Measurements from ENCODE around the gene ZSWIM1.
"Not testable (repeated sequence)": the region's sequence is repeated elsewhere in the genome, so short reads cannot be mapped to it uniquely, and the experiment has no call there.

ZSWIM1 gene

GRCh38 chr20:45890077-45890984, 9.3 kb downstream of the ZSWIM1 start:
- DNase-seq = no peak

GRCh38 chr20:45890985-45891983, 10.3 kb downstream of the ZSWIM1 start, which contains the start of the genes CTSA and NEURL2:
Gene CTSA, plus strand, starts transcription at chr20:45891335. Its CDS starts 234 bp downstream, at chr20:45891569.
Gene NEURL2, minus strand, starts transcription at chr20:45891208. Its CDS starts 217 bp downstream, at chr20:45890991.
- DNase-seq = peak; percentile 73

GRCh38 chr20:45892049-45892825, 11.2 kb downstream of the ZSWIM1 start:
- DNase-seq = no peak

GRCh38 chr20:45892828-45893500, 11.9 kb downstream of the ZSWIM1 start:
- no peak for DNase-seq

GRCh38 chr20:45893831-45894230, 12.8 kb downstream of the ZSWIM1 start:
- no peak for DNase-seq

- no peak for DNase-seq
Observed at GRCh38 chr20:45894797-45895196, 13.8 kb downstream of the ZSWIM1 start.

- no peak for DNase-seq
Observed at GRCh38 chr20:45896641-45897161, 15.7 kb downstream of the ZSWIM1 start.

GRCh38 chr20:45897289-45897688, 16.3 kb downstream of the ZSWIM1 start:
- no peak for DNase-seq

GRCh38 chr20:45897692-45898091, 16.7 kb downstream of the ZSWIM1 start:
- no peak for DNase-seq

GRCh38 chr20:45898285-45898684, 17.3 kb downstream of the ZSWIM1 start:
- DNase-seq = no peak

- no peak for DNase-seq
Observed at GRCh38 chr20:45899046-45899835, 18.2 kb downstream of the ZSWIM1 start.

- DNase-seq = not testable (repeated sequence)
Observed at GRCh38 chr20:45901332-45901731, 20.3 kb downstream of the ZSWIM1 start.

- DNase-seq = no peak
Observed at GRCh38 chr20:45902199-45902701, 21.2 kb downstream of the ZSWIM1 start.

GRCh38 chr20:45904583-45905504, 23.8 kb downstream of the ZSWIM1 start:
- no peak for DNase-seq

- no peak for DNase-seq
Observed at GRCh38 chr20:45905505-45906079, 24.6 kb downstream of the ZSWIM1 start.

GRCh38 chr20:45907219-45907948, 26.4 kb downstream of the ZSWIM1 start:
- DNase-seq = no peak

- DNase-seq = no peak
Observed at GRCh38 chr20:45908084-45908483, 27.1 kb downstream of the ZSWIM1 start.

GRCh38 chr20:45909336-45909808, 28.3 kb downstream of the ZSWIM1 start:
- DNase-seq = no peak
